Activated CD8-positive, alpha-beta T cell treated with anti-CD3 and anti-CD28 coated beads, Interleukin-2, amount 10 ng/mL, durations not matched to agents 7 days and 5 days (primary cell): Measurements from ENCODE around the gene DUSP22. TPM values are rescaled to one million over a fixed set of nuclear protein-coding genes. Genes with fewer than 3 reads are reported as not detected.

Experiments
- ATAC-seq: fragments of 150-1000 bp; cut with Tn5 transposase; one replicate; pipeline ENCODE4 v1.10.0; 2021; ENCODE audit warnings: moderate library complexity
- CTCF ChIA-PET: fragments of 350-600 bp; sonication (Branson Sonifier 250); formaldehyde crosslinking; loops from one replicate; lab custom pipeline; 2021; ENCODE audit warnings: antibody characterized with exemption; lab: Charles Lee
- POLR2A ChIA-PET: fragments of 350-600 bp; sonication (Branson Sonifier 250); formaldehyde crosslinking; loops from one replicate; lab custom pipeline; 2021; ENCODE audit warnings: antibody characterized with exemption; lab: Charles Lee
- DNase-seq: peaks from one replicate; pipeline ENCODE4 v3.0.0-alpha.2; 2020
- H3K27ac Mint-ChIP-seq: one replicate; pipeline ENCODE4 v1.8.0; 2021; ENCODE audit warnings: mild to moderate bottlenecking, mixed read lengths
- H3K27me3 Mint-ChIP-seq: one replicate; pipeline ENCODE4 v1.8.0; 2021; ENCODE audit warnings: low read depth, mixed read lengths
- H3K36me3 Mint-ChIP-seq: one replicate; pipeline ENCODE4 v1.8.0; 2021; ENCODE audit warnings: low read depth, mixed read lengths
- H3K4me1 Mint-ChIP-seq: one replicate; pipeline ENCODE4 v1.8.0; 2021; ENCODE audit warnings: low read depth, mixed read lengths
- H3K4me3 Mint-ChIP-seq: one replicate; pipeline ENCODE4 v1.8.0; 2021; ENCODE audit warnings: mild to moderate bottlenecking, mixed read lengths
- H3K9me3 Mint-ChIP-seq: one replicate; pipeline ENCODE4 v1.8.0; 2022; ENCODE audit warnings: mixed read lengths; ENCODE audit not compliant: insufficient read depth
- total RNA-seq, 2 experiments: library from RNA; stranded (reverse); gene quantifications; one replicate each; pipeline ENCODE4 v1.2.3, GENCODE V29; 2021

Gene DUSP22
- total RNA-seq, 2 experiments from 2014 or later, result 32.6 to 33.2 TPM

DNA sequence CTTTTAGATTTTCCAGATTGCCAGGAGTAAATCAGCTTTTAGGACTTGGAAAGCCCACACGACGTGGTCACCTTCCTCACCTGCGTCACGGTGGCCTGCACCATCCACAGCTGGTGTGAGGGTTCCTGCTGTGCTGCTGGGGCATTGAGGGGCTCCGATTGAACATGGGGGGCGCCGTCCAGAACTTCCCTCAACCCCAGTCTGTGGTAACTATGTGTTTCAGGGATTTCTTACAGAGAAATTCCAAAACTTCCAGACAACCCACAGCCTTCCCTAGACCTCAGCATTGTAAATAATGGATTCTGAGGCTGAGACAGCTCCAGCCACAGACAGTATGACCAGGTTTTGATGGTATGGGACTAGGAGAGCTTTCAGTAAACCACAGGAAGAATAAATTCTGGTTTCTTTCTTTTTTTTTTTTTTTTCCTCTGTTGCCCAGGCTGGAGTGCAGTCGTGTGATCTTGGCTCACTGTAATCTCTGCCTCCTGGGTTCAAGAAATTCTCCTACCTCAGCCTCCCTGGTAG, 52.6 kb downstream of the DUSP22 start:
- peaks cover 24% of the 10 kb centered on the region for H3K36me3 Mint-ChIP-seq
- no peaks in the 10 kb centered on the region for H3K9me3 Mint-ChIP-seq
- DNase-seq (no peak), ATAC-seq (no peak)
- no peak overlapping the region for H3K4me3 Mint-ChIP-seq
- POLR2A ChIA-PET, result interaction anchor here (1.2 kb wide), 1 partner anchor 47 kb away, joined by 3 read pairs; the partner anchor contains the start of gene IRF4
- H3K27ac Mint-ChIP-seq, result no peak overlapping the region
- CTCF ChIA-PET, result interaction anchor here (1.7 kb wide), 1 partner anchor 120 kb away, joined by 3 read pairs; no protein-coding TSS in a partner anchor
- H3K4me1 Mint-ChIP-seq, result peaks cover 52% of the 10 kb centered on the region
- H3K27me3 Mint-ChIP-seq, result no peaks in the 10 kb centered on the region

DNA sequence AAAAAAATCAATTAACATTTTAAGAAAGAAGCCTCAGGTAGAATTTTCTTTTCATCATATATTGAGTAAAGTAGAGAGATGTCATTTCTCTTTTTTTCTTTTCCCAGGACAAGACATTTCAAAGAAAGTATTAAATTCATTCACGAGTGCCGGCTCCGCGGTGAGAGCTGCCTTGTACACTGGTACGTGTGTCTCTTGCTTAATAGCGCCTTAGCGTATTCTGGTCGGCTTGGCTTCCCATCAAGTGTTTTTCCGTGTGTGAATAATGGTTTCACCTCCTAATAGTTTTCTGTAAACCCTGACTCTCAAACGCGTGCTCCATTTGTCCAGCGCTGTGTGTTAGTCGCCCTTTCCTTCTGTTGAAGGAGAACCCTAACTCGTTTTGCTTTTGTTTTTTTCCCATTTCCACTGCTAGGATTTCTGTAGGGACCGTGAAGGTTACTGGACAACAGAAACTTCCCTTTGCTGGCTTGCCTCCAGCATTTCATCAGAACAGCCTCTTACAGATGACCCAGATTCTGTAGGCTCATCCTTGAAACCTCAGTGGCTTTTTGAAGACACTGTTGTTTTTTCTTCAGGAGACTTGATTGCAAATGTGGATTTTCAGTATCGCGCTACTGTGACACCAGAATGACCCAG, 53.6 kb downstream of the DUSP22 start:
- ATAC-seq, result no peak
- Mint-ChIP-seq H3K9me3 (no peaks in the 10 kb centered on the region), H3K36me3 (peaks cover 25% of the 10 kb centered on the region), H3K4me3 (no peak overlapping the region), H3K27me3 (no peaks in the 10 kb centered on the region), H3K27ac (no peak overlapping the region), H3K4me1 (peaks cover 43% of the 10 kb centered on the region)
- no peak for DNase-seq
- ChIA-PET POLR2A (interaction anchor here (1.2 kb wide), 1 partner anchor 46 kb away, joined by 3 read pairs; the partner anchor contains the start of gene IRF4), CTCF (interaction anchor here (1.7 kb wide), 1 partner anchor 121 kb away, joined by 3 read pairs; no protein-coding TSS in a partner anchor)

DNA sequence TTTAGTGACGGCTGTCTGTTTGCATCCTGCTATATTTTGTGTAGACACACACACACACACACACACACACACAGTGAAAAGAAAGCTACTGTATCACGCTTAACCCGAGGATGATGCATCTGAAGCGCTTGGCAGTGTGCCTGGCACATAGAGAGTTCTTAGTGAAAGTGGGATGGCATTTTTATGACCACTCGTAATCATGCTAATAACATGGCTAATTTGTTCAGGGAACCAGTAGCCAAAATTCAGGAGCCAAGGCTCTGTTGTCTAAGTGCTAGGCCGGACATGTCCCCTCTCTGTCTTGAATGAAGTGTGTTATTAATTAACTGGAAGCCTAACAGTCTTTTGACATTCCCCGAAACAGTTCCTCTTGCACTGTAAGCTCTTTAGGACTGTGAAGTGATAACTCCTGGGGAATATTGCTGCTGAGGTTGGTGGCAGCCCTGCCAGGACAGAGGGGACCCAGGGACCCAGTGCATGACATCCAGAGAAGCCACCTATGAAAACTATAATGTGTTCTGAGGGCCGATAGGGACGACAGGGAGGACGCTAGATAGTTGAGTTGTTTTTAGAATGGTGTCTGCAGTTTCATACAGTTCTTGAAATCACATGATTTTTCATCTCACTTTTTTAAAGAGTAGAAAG, 54.2 kb downstream of the DUSP22 start:
- no peak overlapping the region for H3K27ac Mint-ChIP-seq
- POLR2A ChIA-PET, result no interaction called here
- CTCF ChIA-PET, result no interaction called here
- no peaks in the 10 kb centered on the region for H3K27me3 Mint-ChIP-seq
- no peaks in the 10 kb centered on the region for H3K9me3 Mint-ChIP-seq
- H3K36me3 Mint-ChIP-seq, result peaks cover 24% of the 10 kb centered on the region
- ATAC-seq, result no peak
- H3K4me1 Mint-ChIP-seq, result peaks cover 37% of the 10 kb centered on the region
- no peak overlapping the region for H3K4me3 Mint-ChIP-seq
- no peak for DNase-seq

DNA sequence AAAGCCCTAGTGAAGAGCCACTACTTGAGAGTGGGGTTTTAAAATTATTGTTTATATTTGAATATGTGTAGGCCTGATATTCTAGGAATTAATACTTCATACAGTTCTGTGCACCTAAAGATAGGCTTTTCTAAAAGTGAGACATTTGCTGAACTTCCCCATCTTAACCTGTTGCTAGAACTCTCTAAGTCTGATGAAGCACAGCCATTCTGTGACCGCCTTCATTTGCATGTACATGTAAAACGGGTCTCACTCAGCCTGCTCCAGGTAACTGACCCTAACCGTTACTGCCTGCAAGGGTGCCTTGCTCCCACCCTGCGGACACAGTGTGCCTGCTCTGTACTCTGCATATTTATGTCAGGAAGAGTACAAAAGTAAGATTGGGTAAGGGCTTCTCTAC, 54.9 kb downstream of the DUSP22 start:
- Mint-ChIP-seq H3K36me3 (peaks cover 21% of the 10 kb centered on the region), H3K4me1 (peaks cover 30% of the 10 kb centered on the region), H3K4me3 (no peak overlapping the region), H3K27ac (no peak overlapping the region), H3K9me3 (no peaks in the 10 kb centered on the region), H3K27me3 (no peaks in the 10 kb centered on the region)
- DNase-seq (no peak), ATAC-seq (no peak)
- CTCF ChIA-PET, result interaction anchor here (0.9 kb wide), 1 partner anchor 19 kb away, joined by 3 read pairs; no protein-coding TSS in a partner anchor
- POLR2A ChIA-PET, result no interaction called here

DNA sequence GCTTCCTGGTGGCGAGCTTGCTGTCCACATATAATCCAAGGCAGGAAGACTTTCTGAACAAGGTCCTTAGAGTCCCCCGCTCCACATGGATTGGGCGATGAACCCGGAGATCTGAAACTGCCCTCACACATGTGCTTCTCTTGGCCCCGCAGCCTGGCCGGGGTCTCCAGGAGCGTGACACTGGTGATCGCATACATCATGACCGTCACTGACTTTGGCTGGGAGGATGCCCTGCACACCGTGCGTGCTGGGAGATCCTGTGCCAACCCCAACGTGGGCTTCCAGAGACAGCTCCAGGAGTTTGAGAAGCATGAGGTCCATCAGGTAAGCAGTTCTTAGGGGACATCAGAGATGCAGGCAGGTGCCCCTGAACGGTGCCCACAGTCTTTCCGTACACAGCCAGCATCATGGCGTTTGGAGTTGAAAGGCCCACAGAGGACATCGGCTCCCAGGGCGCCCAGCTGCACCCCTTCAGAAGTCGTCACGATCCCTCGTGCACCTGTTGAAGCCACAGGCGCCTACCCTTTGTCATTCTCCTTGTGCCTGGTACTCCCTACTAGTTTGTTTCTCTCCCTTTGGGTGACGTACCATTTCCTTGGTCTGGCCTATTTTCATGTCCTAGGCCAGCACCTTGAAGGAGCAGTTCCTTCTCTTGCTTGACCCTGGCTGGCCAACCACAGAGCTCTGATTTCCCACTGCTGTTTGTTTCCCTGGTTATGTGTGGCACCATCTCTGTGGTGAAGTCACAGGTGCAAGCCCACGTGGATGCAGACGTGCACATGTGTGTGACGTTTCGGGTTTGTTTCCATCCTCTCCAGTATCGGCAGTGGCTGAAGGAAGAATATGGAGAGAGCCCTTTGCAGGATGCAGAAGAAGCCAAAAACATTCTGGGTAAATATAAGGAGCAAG, 55.9 kb downstream of the DUSP22 start:
- peaks cover 26% of the 10 kb centered on the region for H3K4me1 Mint-ChIP-seq
- H3K27ac Mint-ChIP-seq, result no peak overlapping the region
- no peak overlapping the region for H3K4me3 Mint-ChIP-seq
- CTCF ChIA-PET, result interaction anchor here (0.9 to 1.7 kb wide), 2 partner anchors 8 to 18 kb away, joined by 3 to 4 read pairs; no protein-coding TSS in a partner anchor
- POLR2A ChIA-PET, result no interaction called here
- ATAC-seq, result no peak
- DNase-seq, result no peak
- no peaks in the 10 kb centered on the region for H3K9me3 Mint-ChIP-seq
- H3K36me3 Mint-ChIP-seq, result peaks cover 21% of the 10 kb centered on the region
- no peaks in the 10 kb centered on the region for H3K27me3 Mint-ChIP-seq

GRCh38 chr6:348860-349396, 56.6 kb downstream of the DUSP22 start:
- Mint-ChIP-seq H3K36me3 (peaks cover 21% of the 10 kb centered on the region), H3K27ac (no peak overlapping the region), H3K4me1 (peaks cover 21% of the 10 kb centered on the region), H3K4me3 (no peak overlapping the region), H3K9me3 (no peaks in the 10 kb centered on the region), H3K27me3 (no peaks in the 10 kb centered on the region)
- ATAC-seq, result no peak
- DNase-seq, result no peak
- ChIA-PET POLR2A (no interaction called here), CTCF (interaction anchor here (1.7 kb wide), 1 partner anchor 9 kb away, joined by 4 read pairs; no protein-coding TSS in a partner anchor)

DNA sequence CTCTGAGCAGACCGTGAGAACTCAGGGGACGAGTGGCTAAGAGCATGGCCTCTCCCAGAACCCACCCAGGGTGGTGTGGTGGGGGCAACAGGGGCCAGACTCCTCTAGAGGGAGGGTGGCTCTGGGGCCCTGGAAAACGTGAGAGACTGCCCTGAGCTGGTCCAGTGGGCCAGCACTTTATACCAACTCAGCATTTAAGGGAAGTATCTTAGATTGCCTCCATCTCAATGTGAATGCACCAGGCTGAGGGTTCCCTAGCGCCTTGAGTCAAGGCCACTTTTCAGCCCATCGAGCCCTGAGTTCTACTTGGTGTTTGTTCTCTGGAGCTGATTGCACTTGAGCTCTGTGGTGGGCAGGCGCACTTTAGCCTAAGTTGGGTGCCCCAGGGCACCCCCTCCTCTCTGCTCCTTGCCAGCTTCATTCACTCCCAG, 57.2 kb downstream of the DUSP22 start:
- H3K27me3 Mint-ChIP-seq, result no peaks in the 10 kb centered on the region
- peaks cover 18% of the 10 kb centered on the region for H3K4me1 Mint-ChIP-seq
- ATAC-seq, result no peak
- H3K9me3 Mint-ChIP-seq, result no peaks in the 10 kb centered on the region
- no peak overlapping the region for H3K27ac Mint-ChIP-seq
- DNase-seq, result no peak
- ChIA-PET POLR2A (interaction anchor here (1.0 kb wide), 1 partner anchor 10 kb away, joined by 4 read pairs; no protein-coding TSS in a partner anchor), CTCF (interaction anchor here (1.4 to 1.7 kb wide), 2 partner anchors 9 to 10 kb away, joined by 3 to 4 read pairs; no protein-coding TSS in a partner anchor)
- H3K4me3 Mint-ChIP-seq, result no peak overlapping the region
- H3K36me3 Mint-ChIP-seq, result peaks cover 21% of the 10 kb centered on the region

DNA sequence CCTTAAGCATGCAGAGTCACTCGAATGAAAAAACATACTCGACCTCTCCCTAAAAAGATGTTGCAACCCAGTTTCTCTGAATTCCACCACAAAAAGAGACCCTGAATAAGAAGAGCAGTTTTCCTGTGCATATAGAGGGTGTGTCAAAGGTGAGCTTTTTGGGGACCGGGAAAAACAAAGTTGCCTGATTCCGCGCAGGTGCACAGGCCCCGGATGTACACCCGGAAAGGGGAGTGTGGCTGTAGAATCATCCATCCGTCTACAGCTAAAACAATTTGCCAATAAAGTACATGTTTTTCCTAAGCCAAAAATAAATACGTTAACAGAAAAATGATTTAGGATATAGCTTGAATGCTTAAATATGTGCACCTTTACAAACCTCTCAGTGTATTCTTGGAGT, 58.1 kb downstream of the DUSP22 start:
- Mint-ChIP-seq H3K27ac (no peak overlapping the region), H3K9me3 (no peaks in the 10 kb centered on the region), H3K4me3 (no peak overlapping the region), H3K27me3 (no peaks in the 10 kb centered on the region), H3K4me1 (peaks cover 9% of the 10 kb centered on the region), H3K36me3 (peaks cover 21% of the 10 kb centered on the region)
- DNase-seq (no peak), ATAC-seq (no peak)
- CTCF ChIA-PET, result interaction anchor here (0.6 to 1.4 kb wide), 3 partner anchors 10 to 144 kb away, joined by 3 to 4 read pairs (median 3); no protein-coding TSS in a partner anchor
- POLR2A ChIA-PET, result interaction anchor here (1.0 kb wide), 1 partner anchor 9 kb away, joined by 4 read pairs; no protein-coding TSS in a partner anchor

GRCh38 chr6:351011-351866, 59.0 kb downstream of the DUSP22 start:
- ATAC-seq, result no peak

DNA sequence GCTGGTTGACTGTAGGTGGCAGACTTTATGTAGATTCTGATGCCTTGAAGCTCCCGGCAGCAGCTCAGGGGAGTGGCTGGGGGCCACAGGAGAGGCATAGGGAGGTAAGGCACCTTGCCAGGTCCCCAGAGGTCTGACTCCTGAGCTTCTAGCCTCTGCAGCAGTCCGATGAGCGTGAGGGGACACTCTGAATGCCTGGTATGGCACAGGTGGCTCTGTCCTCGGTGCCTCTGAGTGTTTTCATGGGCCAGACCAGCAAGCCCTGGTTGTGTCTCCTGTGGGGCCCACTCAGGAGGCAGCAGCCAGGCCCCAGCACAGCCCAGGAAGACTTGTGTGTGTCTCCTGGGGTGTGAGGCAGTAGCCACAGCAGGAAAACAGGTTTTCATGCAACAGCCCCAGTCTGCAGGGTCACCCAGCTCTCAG, 59.6 kb downstream of the DUSP22 start:
- no peak overlapping the region for H3K27ac Mint-ChIP-seq
- H3K9me3 Mint-ChIP-seq, result no peaks in the 10 kb centered on the region
- H3K4me1 Mint-ChIP-seq, result peaks cover 12% of the 10 kb centered on the region
- ChIA-PET CTCF (interaction anchor here (1.1 to 3.5 kb wide), 5 partner anchors 9 to 163 kb away, joined by 3 to 8 read pairs (median 4); no protein-coding TSS in a partner anchor), POLR2A (interaction anchor here (0.6 to 1.1 kb wide), 3 partner anchors 9 to 144 kb away, joined by 3 read pairs; partner anchors contain the start of gene IRF4)
- H3K4me3 Mint-ChIP-seq, result no peak overlapping the region
- DNase-seq (no peak), ATAC-seq (no peak)
- peaks cover 21% of the 10 kb centered on the region for H3K36me3 Mint-ChIP-seq
- no peaks in the 10 kb centered on the region for H3K27me3 Mint-ChIP-seq

More at GRCh38 chr6:351011-351866, 59.0 kb downstream of the DUSP22 start:
- no peak overlapping the region for H3K4me3 Mint-ChIP-seq
- DNase-seq, result no peak
- no peaks in the 10 kb centered on the region for H3K9me3 Mint-ChIP-seq
- H3K27me3 Mint-ChIP-seq, result no peaks in the 10 kb centered on the region
- peaks cover 21% of the 10 kb centered on the region for H3K36me3 Mint-ChIP-seq
- CTCF ChIA-PET, result interaction anchor here (1.1 to 3.5 kb wide), 6 partner anchors 10 to 162 kb away, joined by 3 to 8 read pairs (median 4); no protein-coding TSS in a partner anchor
- H3K4me1 Mint-ChIP-seq, result peaks cover 9% of the 10 kb centered on the region
- POLR2A ChIA-PET, result interaction anchor here (0.8 to 1.1 kb wide), 2 partner anchors 9 to 40 kb away, joined by 3 read pairs; partner anchors contain the start of gene IRF4
- H3K27ac Mint-ChIP-seq, result no peak overlapping the region
